Fibroblast of lung (primary cell): Measurements from ENCODE around the gene ITGB7. TPM values are rescaled to one million over a fixed set of nuclear protein-coding genes. Genes with fewer than 3 reads are reported as not detected.

Experiments
- DNase-seq, 2 donors: peaks; one replicate each; pipeline versions ENCODE4 v3.0.0 to v3.0.0-alpha.2; 2010; ENCODE audit warnings: low read depth in 2 of 2
- H2AFZ ChIP-seq: 2 replicates; pipeline ENCODE4 v1.5.1; 2012; ENCODE audit warnings: low read length, control low read depth, inconsistent platforms
- H3K27ac ChIP-seq: 2 replicates; pipeline ENCODE4 v1.5.1; 2011; ENCODE audit warnings: low read length, control low read depth; ENCODE audit not compliant: insufficient read depth
- H3K27me3 ChIP-seq: 2 replicates; pipeline ENCODE4 v1.5.1; 2011; ENCODE audit warnings: mild to moderate bottlenecking, low read length; ENCODE audit not compliant: control insufficient read depth, insufficient read depth
- H3K36me3 ChIP-seq: 2 replicates; pipeline ENCODE4 v1.5.1; 2011; ENCODE audit warnings: low read length; ENCODE audit not compliant: control insufficient read depth, insufficient read depth
- H3K4me1 ChIP-seq: 2 replicates; pipeline ENCODE4 v1.5.1; 2011; ENCODE audit warnings: low read length; ENCODE audit not compliant: control insufficient read depth, insufficient read depth; ENCODE audit errors: extremely low read depth
- H3K4me2 ChIP-seq: 2 replicates; pipeline ENCODE4 v1.5.1; 2011; ENCODE audit warnings: low read length, control low read depth; ENCODE audit not compliant: insufficient read depth; ENCODE audit errors: extremely low read depth
- H3K4me3 ChIP-seq, 4 experiments: fragments of 200-600 bp in 1 of 4; sonication (generic) in 1 of 4; replicated peaks in 1 of 4; 2 replicates each; pipeline ENCODE4 v1.5.1; 2011 to 2016; ENCODE audit warnings: low read length in 4 of 4, low read depth in 3 of 4, mild to moderate bottlenecking in 3 of 4, control low read depth in 2 of 4, inconsistent platforms in 1 of 4, mixed read lengths in 1 of 4; ENCODE audit not compliant: insufficient read depth in 1 of 4; ENCODE audit errors: control extremely low read depth in 1 of 4
- H3K79me2 ChIP-seq: 2 replicates; pipeline ENCODE4 v1.5.1; 2012; ENCODE audit warnings: mild to moderate bottlenecking, low read length, inconsistent platforms; ENCODE audit not compliant: control insufficient read depth, insufficient read depth
- H3K9ac ChIP-seq: 2 replicates; pipeline ENCODE4 v1.5.1; 2011; ENCODE audit warnings: mild to moderate bottlenecking, low read length, control low read depth; ENCODE audit not compliant: insufficient read depth
- H3K9me3 ChIP-seq: 2 replicates; pipeline ENCODE4 v1.5.1; 2012; ENCODE audit warnings: low read depth, low read length; ENCODE audit not compliant: control insufficient read depth, insufficient read depth
- H4K20me1 ChIP-seq: 2 replicates; pipeline ENCODE4 v1.5.1; 2011; ENCODE audit warnings: low read length; ENCODE audit not compliant: control insufficient read depth, insufficient read depth; ENCODE audit errors: extremely low read depth
- CTCF ChIP-seq, 2 donors: IDR thresholded peaks in 1 of 2; conservative IDR thresholded peaks in 1 of 2; 1 replicate in 1 of 2; 2 replicates in 1 of 2; pipeline ENCODE4 v1.5.1; 2011 to 2012; ENCODE audit warnings: low read length in 2 of 2, control low read depth in 1 of 2, inconsistent platforms in 1 of 2, low read depth in 1 of 2, mild to moderate bottlenecking in 1 of 2
- EZH2 ChIP-seq: IDR thresholded peaks from 2 replicates; pipeline ENCODE4 v1.5.1; 2012; ENCODE audit warnings: low read length, control low read depth, mild to moderate bottlenecking; ENCODE audit errors: missing control alignments
- polyA plus RNA-seq, 2 donors: library from polyadenylated mRNA; depleted of rRNA in 1 of 2; stranded (reverse) in 1 of 2; unstranded in 1 of 2; fragments of >200 nt; gene quantifications; 2 replicates each; pipeline ENCODE4 v1.2.1, GENCODE V29; 2011 to 2012; ENCODE audit warnings: missing spikeins in 1 of 2
- total RNA-seq: library from RNA; depleted of rRNA; stranded (reverse); fragments of >200 nt; gene quantifications from 2 replicates; pipeline ENCODE4 v1.2.1, GENCODE V29; 2014

ITGB7 gene
- total and polyA plus RNA-seq, 2 donors (not counting 1 experiment from before 2014, with no cell fraction given): 0.20 to 0.50 TPM

- Histone ChIP-seq H2AFZ (no peak overlapping the region), H3K36me3 (peaks cover 12% of the 10 kb centered on the region), H3K79me2 (no peaks in the 10 kb centered on the region), H3K4me1 (peaks cover 3% of the 10 kb centered on the region), H3K4me3 (no peak overlapping the region), H3K4me2 (no peak overlapping the region), H3K27ac (no peak overlapping the region), H3K9ac (no peak overlapping the region), H3K9me3 (no peaks in the 10 kb centered on the region), H4K20me1 (no peaks in the 10 kb centered on the region), H3K27me3 (no peaks in the 10 kb centered on the region)
- peak; percentile 50 to 65 for DNase-seq
- no peak for TF ChIP-seq EZH2
- TF ChIP-seq CTCF (conservative IDR thresholded peaks at IDR 0.05 in 1 of 2, IDR thresholded peaks at IDR 0.05 in 1 of 2; ENCODE audit: low read depth in 1 of 2, low read length in 2 of 2): peak; percentile 69 to 81
Measured at GRCh38 chr12:53190108-53190729, 16.8 kb downstream of the ITGB7 start.

- no peak overlapping the region for H3K9ac ChIP-seq
- no peaks in the 10 kb centered on the region for H4K20me1 ChIP-seq
- no peak overlapping the region for H2AFZ ChIP-seq
- DNase-seq: no peak
- no peak for TF ChIP-seq EZH2
- TF ChIP-seq CTCF (conservative IDR thresholded peaks at IDR 0.05 in 1 of 2, IDR thresholded peaks at IDR 0.05 in 1 of 2; ENCODE audit: low read depth in 1 of 2, low read length in 2 of 2): no peak
- H3K4me3 ChIP-seq: no peak overlapping the region
- peaks cover 8% of the 10 kb centered on the region for H3K79me2 ChIP-seq
- H3K36me3 ChIP-seq: peaks cover 14% of the 10 kb centered on the region
- no peak overlapping the region for H3K4me2 ChIP-seq
- no peaks in the 10 kb centered on the region for H3K9me3 ChIP-seq
- H3K27ac ChIP-seq: no peak overlapping the region
- peaks cover 3% of the 10 kb centered on the region for H3K4me1 ChIP-seq
- H3K27me3 ChIP-seq: no peaks in the 10 kb centered on the region
Measured at GRCh38 chr12:53187145-53187899, 19.7 kb downstream of the ITGB7 start.

GRCh38 chr12:53186745-53187144 lies 20.3 kb downstream of the ITGB7 start:
- Histone ChIP-seq H3K79me2 (peaks cover 13% of the 10 kb centered on the region), H3K9ac (no peak overlapping the region), H3K27me3 (no peaks in the 10 kb centered on the region), H3K9me3 (no peaks in the 10 kb centered on the region), H4K20me1 (no peaks in the 10 kb centered on the region), H3K36me3 (peaks cover 12% of the 10 kb centered on the region), H3K4me1 (peaks cover 5% of the 10 kb centered on the region), H3K4me3 (no peak overlapping the region), H3K4me2 (no peak overlapping the region), H3K27ac (no peak overlapping the region), H2AFZ (no peak overlapping the region)
- no peak for TF ChIP-seq CTCF (conservative IDR thresholded peaks at IDR 0.05 in 1 of 2, IDR thresholded peaks at IDR 0.05 in 1 of 2; ENCODE audit: low read depth in 1 of 2, low read length in 2 of 2)
- no peak for DNase-seq
